ENCODE results near the gene AMN1.

GRCh38 chr12:31629756-31630732, 98.8 kb downstream of the AMN1 start:
- TF ChIP-seq CTCF (conservative IDR thresholded peaks at IDR 0.05; ENCODE audit: low read length) (no peak), EZH2phosphoT487 (IDR thresholded peaks at IDR 0.05; ENCODE audit: borderline replicate concordance) (no peak)

All from Loucy (cell line).